ENCODE results near the gene RTF1.

- TF ChIP-seq, protein P1, sequence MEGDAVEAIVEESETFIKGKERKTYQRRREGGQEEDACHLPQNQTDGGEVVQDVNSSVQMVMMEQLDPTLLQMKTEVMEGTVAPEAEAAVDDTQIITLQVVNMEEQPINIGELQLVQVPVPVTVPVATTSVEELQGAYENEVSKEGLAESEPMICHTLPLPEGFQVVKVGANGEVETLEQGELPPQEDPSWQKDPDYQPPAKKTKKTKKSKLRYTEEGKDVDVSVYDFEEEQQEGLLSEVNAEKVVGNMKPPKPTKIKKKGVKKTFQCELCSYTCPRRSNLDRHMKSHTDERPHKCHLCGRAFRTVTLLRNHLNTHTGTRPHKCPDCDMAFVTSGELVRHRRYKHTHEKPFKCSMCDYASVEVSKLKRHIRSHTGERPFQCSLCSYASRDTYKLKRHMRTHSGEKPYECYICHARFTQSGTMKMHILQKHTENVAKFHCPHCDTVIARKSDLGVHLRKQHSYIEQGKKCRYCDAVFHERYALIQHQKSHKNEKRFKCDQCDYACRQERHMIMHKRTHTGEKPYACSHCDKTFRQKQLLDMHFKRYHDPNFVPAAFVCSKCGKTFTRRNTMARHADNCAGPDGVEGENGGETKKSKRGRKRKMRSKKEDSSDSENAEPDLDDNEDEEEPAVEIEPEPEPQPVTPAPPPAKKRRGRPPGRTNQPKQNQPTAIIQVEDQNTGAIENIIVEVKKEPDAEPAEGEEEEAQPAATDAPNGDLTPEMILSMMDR (IDR thresholded peaks at IDR 0.05): no peak
- TF ChIP-seq ZFX (IDR thresholded peaks at IDR 0.05; ENCODE audit: borderline replicate concordance): no peak
Measured at GRCh38 chr15:41476416-41477048, 59.6 kb downstream of the RTF1 start.

Data from 22Rv1 (cell line).